Effector memory CD4-positive, alpha-beta T cell (primary cell): Measurements from ENCODE around the gene DNAJC5.
A peak's percentile ranks its signal among the peaks of the same experiment; 100 is the strongest.

Source experiments
- DNase-seq, 3 donors: peaks; one replicate each; pipeline ENCODE4 v3.0.0-alpha.2; 2020
- H3K27ac ChIP-seq: 2 replicates; pipeline ENCODE4 v1.7.0; 2013; ENCODE audit warnings: mild to moderate bottlenecking, low read length, moderate library complexity; ENCODE audit not compliant: insufficient read depth, poor library complexity, severe bottlenecking
- H3K27me3 ChIP-seq: replicated peaks from 2 replicates; pipeline ENCODE4 v1.7.0; 2013; ENCODE audit warnings: mild to moderate bottlenecking, low read length; ENCODE audit not compliant: insufficient read depth, control insufficient read depth, poor library complexity, severe bottlenecking
- H3K36me3 ChIP-seq: 2 replicates; pipeline ENCODE4 v1.7.0; 2013; ENCODE audit warnings: mild to moderate bottlenecking, low read length, moderate library complexity; ENCODE audit not compliant: control insufficient read depth, insufficient read depth
- H3K4me1 ChIP-seq: 2 replicates; pipeline ENCODE4 v1.7.0; 2013; ENCODE audit warnings: low read length, mild to moderate bottlenecking; ENCODE audit not compliant: control insufficient read depth, insufficient read depth, poor library complexity, severe bottlenecking
- H3K4me3 ChIP-seq: 2 replicates; pipeline ENCODE4 v1.7.0; 2013; ENCODE audit warnings: low read length, low read depth, mild to moderate bottlenecking; ENCODE audit not compliant: insufficient read depth, poor library complexity, severe bottlenecking
- H3K9me3 ChIP-seq: 2 replicates; pipeline ENCODE4 v1.7.0; 2013; ENCODE audit warnings: mild to moderate bottlenecking, low read length, moderate library complexity; ENCODE audit not compliant: control insufficient read depth

DNAJC5 gene

DNA sequence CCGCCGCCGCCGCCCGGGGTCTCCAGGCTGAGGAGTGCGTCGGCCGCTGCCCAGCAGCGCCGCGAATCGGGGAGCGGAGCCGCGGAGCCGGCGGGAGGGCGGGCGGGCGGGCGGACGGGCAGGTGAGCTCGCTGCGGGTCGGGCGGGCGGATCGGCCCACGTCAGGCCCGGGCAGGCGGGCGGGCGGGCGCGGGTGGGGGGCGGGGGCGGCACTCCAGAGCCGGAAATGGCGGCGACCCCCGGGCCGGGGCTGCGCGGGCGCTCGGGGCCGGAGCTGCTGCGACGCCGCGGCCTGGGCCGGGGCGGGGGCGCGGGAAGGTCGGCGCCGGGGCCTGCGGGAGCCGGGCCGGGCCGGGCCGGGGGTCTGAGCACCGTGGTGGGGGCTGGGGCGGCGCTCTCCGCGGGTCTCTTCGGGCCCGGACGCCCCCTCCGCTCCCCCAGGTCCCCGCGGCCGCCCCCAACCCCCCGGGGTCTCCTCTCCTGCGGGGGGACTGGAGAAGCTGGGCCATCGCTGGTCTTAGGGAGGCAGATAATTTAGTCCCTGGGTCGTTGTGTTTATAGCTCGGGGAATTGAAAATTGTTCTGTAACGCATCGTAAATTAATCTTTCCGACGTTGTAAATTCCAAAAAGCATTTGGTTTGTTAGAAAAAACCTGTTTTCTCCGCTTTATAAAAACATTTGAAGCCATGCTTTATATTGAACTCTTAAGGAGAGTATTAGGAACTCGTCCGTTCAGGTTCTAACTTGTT, 451 bp downstream of the DNAJC5 start:
- H3K4me1 ChIP-seq: peaks cover 23% of the 10 kb centered on the region
- DNase-seq: no peak

GRCh38 chr20:63895952-63896263, 982 bp downstream of the DNAJC5 start:
- DNase-seq: no peak
- Histone ChIP-seq H3K9me3 (no peaks in the 10 kb centered on the region), H3K27me3 (no peaks in the 10 kb centered on the region), H3K36me3 (peaks cover 3% of the 10 kb centered on the region), H3K27ac (peak overlapping the region; percentile 82), H3K4me3 (peak overlapping the region; percentile 53), H3K4me1 (peaks cover 23% of the 10 kb centered on the region)

More for the DNA sequence above, 451 bp downstream of the DNAJC5 start:
- no peaks in the 10 kb centered on the region for H3K27me3 ChIP-seq
- no peaks in the 10 kb centered on the region for H3K9me3 ChIP-seq
- peak overlapping the region; percentile 82 for H3K27ac ChIP-seq
- H3K36me3 ChIP-seq: peaks cover 6% of the 10 kb centered on the region
- peak overlapping the region; percentile 53 for H3K4me3 ChIP-seq

DNA sequence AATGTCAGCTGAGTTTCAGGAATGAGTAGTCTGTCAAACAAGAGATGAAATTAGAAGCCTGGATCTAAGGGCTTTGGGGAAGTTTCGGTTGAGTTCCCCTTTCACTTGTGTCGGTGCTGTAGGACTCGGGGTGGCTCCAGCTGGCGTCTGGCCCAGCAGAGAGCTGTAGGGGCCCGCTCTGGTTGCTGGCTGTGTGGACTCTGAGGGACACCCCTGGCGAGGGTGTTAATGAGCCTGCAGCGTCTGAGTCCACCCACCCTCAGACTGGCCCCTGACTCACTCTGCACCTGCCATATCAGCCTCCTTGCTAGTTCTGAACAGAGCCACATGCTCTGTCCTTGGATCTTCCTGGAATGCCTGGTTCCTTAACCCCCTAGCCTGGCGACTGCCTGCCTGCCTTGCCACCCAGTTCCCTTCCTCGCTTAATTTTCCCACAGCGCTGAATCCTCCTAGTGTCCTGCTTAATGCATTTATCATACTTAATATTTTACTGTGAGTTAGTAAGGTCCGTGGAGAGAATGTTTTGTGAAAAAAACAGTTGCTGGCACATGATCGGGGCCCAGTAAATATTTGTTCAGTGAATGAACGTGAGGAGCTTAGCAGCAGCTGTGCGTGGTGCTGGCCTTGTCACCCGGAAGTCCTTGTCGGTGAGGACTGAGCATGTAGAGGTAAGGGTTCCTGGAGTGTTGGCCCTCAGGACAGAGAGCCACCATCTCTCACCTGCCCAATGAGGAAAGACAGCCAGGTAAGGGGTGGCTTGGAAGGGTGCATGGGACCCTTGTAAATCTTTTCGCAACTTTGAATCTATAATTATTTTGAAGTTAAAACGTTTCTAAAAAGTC, 1.6 kb downstream of the DNAJC5 start:
- no peak for DNase-seq
- Histone ChIP-seq H3K4me3 (peak overlapping the region; percentile 53), H3K36me3 (peaks cover 3% of the 10 kb centered on the region), H3K4me1 (peaks cover 25% of the 10 kb centered on the region), H3K27me3 (no peaks in the 10 kb centered on the region), H3K9me3 (no peaks in the 10 kb centered on the region), H3K27ac (peak overlapping the region; percentile 82)

DNA sequence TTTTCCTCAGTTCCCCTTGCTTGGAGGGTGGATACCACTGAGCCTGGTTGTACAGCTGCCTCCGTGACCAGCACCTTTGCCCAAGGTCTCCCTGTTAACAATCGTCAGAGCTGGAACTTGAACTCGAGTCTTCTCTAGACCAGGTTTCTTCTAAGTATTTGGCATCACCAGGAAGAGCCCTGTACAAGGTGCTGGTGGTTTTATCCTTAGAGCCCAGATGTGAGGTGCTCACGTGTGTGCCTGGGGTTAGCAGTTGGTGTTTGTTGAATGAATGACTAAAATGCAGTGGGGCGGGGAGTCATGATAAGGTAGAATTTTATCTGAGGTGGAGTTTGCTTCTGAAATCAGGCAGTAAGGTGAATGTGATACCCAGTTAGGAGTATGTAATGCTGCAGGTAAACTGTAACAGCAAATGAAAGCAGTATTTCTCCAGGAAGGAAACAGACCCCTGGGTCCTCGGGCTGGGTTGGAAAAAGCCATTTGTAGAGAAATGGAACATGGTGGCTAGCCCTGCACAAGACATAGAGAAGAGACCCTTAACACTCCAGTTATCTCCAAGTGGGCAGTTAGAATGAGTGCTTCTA, 3.1 kb downstream of the DNAJC5 start:
- no peak for DNase-seq
- no peak overlapping the region for H3K4me3 ChIP-seq
- H3K4me1 ChIP-seq: peaks cover 27% of the 10 kb centered on the region
- no peak overlapping the region for H3K27ac ChIP-seq
- H3K27me3 ChIP-seq: no peaks in the 10 kb centered on the region
- peaks cover 3% of the 10 kb centered on the region for H3K36me3 ChIP-seq
- no peaks in the 10 kb centered on the region for H3K9me3 ChIP-seq

DNA sequence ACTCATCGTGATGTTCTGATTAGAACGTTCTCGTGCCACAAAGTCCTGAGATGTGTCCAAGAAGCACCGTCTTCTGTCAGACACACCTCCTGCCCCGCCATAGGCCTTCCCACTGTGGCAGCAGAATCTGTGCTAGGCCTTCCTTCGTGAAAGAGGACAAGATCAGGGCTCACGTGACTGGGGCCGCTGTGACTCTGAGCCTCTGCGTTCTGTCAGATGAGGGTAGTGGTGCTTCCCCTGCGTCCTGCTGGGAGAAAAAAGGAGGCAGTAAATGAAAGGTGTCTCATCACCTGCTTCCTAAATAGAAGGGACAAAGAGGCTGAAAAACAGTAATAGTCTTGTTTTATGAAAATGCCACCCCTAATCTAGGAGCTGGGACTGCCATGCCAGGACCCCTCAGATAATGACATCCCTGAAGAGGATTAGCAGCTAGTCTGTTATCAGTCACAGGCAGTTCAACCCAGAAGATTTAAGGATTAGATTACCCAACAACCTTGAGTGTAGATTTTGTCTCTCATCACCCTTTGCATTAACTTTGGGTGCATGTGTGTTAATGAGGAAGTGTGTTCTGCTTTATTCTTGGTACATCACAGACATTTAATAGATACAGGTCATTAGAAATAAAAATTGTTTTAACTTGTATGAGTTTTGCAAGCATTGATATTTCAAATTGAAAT, 4.1 kb downstream of the DNAJC5 start:
- H3K36me3 ChIP-seq: peaks cover 3% of the 10 kb centered on the region
- H3K4me1 ChIP-seq: peaks cover 37% of the 10 kb centered on the region
- H3K27me3 ChIP-seq: no peaks in the 10 kb centered on the region
- H3K27ac ChIP-seq: peak overlapping the region; percentile 7
- no peak overlapping the region for H3K4me3 ChIP-seq
- DNase-seq: no peak
- no peaks in the 10 kb centered on the region for H3K9me3 ChIP-seq

GRCh38 chr20:63900413-63900812, 5.5 kb downstream of the DNAJC5 start:
- Histone ChIP-seq H3K9me3 (no peaks in the 10 kb centered on the region), H3K27ac (no peak overlapping the region), H3K27me3 (no peaks in the 10 kb centered on the region), H3K36me3 (peaks cover 3% of the 10 kb centered on the region), H3K4me1 (peaks cover 38% of the 10 kb centered on the region), H3K4me3 (no peak overlapping the region)
- no peak for DNase-seq

GRCh38 chr20:63903796-63904561, 9.1 kb downstream of the DNAJC5 start:
- H3K27ac ChIP-seq: peak overlapping the region; percentile 11
- peaks cover 17% of the 10 kb centered on the region for H3K4me1 ChIP-seq
- H3K36me3 ChIP-seq: peaks cover 3% of the 10 kb centered on the region
- no peaks in the 10 kb centered on the region for H3K27me3 ChIP-seq
- H3K9me3 ChIP-seq: no peaks in the 10 kb centered on the region
- no peak overlapping the region for H3K4me3 ChIP-seq
- DNase-seq: no peak

DNA sequence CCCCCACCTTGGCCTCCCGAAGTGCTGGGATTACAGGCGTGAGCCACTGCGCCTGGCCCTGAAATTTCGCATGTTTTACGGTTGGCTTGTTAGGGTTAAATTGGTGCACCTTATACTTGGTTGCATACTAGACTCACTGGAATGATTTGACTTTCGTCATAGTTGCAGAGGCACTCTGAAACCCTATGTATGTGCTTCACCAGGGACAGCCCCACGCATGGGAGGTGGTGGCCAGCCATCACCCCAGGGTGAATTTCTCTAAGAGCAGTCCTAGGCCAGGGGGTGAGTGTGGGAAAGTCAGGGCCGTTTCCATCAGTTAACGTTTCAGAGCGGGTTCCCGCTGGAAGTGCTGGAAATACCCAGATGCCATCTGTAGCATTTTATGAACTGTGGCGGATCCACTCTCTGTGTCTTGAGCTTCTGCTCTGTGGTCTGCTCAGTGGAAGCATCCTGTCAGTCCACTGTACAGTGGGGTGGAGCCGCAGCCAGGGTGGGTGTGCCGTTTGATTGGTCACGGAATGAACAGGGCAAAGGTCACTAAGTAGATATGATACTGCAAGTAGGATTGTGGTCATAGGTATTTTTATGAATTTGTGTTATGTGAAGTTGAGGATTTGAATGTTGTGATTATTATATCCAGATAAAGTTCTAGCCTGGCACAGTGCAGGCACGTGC, 13.2 kb downstream of the DNAJC5 start:
- Histone ChIP-seq H3K27ac (no peak overlapping the region), H3K27me3 (no peaks in the 10 kb centered on the region), H3K36me3 (no peaks in the 10 kb centered on the region), H3K4me3 (no peak overlapping the region), H3K9me3 (no peaks in the 10 kb centered on the region), H3K4me1 (peaks cover 23% of the 10 kb centered on the region)
- DNase-seq: no peak

DNA sequence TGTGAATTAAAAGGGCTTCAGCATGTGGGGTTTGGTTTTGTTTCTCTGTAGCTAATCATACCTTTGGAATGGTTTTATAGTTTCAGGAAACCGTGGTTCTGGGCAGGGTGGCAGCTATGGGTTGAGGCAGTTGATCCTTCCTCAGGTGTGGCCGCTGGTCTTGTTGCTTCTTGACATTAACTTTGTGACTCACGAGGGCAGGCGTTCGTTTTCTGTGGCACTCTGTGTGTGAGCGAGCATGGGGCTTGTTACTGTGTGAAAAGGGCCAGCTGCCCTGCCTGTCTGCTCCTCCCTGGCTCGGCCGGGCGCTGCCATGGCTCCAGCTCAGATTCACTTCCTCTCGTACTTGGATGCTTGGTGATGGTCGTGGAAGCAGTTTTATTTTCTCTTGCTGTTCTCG, 16.2 kb downstream of the DNAJC5 start:
- no peak for DNase-seq

More for the DNA sequence above, 16.2 kb downstream of the DNAJC5 start:
- Histone ChIP-seq H3K27ac (no peak overlapping the region), H3K4me1 (peaks cover 12% of the 10 kb centered on the region), H3K9me3 (no peaks in the 10 kb centered on the region), H3K36me3 (no peaks in the 10 kb centered on the region), H3K4me3 (no peak overlapping the region), H3K27me3 (no peaks in the 10 kb centered on the region)
